Urothelium cell line (cell line): ENCODE results near the gene BABAM1.

Experiments
- DNase-seq: peaks from one replicate; pipeline ENCODE4 v3.0.0; 2011; ENCODE audit warnings: low spot score, mixed read lengths
- FAIRE-seq: peaks from 2 replicates; lab custom pipeline; 2011; peaks lifted over from hg19 to GRCh38; lab: Jason Lieb, UNC

BABAM1 gene

DNA sequence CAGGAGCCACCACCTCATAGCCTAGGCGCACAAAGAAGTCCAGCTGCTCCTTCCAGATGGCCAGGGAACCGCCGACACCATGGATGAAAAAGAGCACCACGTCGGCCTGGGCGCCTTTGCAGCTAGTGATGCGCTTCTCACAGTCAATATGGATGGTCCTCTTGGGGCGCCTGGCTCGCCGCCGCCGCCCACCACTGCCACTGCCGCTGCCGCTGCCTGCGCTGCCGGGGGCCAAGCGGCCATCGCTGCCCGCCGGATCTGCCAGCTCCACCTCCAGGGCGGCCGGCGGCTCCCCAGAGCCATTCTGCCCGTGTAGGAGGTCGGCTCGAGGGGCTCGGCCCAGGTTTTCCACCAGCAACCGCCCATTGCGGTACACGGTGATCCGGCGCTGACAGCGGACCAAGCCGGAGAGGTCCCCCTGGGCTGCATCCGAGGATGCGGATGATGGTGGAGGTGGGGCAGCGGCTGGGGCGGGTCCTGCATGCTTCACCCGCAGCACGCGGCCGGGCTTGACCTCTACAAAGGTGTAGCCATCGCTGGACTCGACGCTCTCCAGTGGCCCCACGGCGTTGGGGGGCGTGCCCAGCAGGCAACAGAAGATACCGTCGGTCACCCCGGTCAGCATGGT lies 33.9 kb downstream of the BABAM1 start:
- DNase-seq (no peak), FAIRE-seq (no peak)

GRCh38 chr19:17302391-17303166 lies 35.3 kb downstream of the BABAM1 start:
- DNase-seq, result no peak
- no peak for FAIRE-seq

DNA sequence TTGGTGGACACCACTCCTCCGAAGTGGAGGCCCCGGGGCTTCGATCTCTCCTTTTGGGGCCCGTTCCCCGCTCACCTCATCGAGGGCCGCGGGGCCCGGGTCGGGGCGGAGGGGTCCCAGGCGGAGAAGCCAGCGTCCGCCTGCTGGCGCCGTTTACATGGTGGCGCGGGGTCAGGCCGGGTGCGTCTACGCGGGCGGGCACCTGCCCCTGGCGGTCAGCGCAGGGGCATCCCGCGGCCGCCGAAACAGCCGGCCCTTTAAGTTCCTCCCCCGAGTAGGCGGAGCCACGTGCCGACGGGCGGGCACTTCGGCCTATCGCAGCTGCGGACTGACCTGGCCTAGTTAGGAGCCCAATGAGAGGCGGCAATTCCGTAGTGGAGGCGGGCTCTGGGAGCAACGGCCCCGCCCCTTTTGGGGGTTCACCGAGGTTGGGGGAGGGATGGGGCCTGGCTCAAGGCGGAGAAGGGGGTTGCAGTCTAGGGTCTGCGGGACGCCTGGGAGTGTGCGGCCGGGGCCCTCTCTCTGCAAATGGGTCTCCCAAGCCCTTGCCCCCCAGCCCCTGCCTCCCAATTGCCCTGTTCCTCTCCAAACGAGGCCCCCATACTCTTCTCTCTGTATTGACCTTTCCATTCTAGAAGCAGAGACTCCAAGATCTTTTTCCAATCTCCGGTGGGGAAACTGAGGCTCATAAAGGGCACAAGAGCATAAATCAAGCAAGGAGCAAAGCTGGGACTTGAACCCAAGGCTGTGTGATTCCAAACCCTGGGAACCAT lies 36.1 kb downstream of the BABAM1 start, which contains the start of gene ABHD8:
Gene ABHD8 (minus strand): TSS at position 259 of the 773 bp plus-strand sequence. CDS start 1,809 bp downstream, outside the sequence.
- FAIRE-seq (no peak), DNase-seq (peak; percentile 91)

- FAIRE-seq, result no peak
- DNase-seq, result no peak
Observed at GRCh38 chr19:17303940-17304267, 36.7 kb downstream of the BABAM1 start.

DNA sequence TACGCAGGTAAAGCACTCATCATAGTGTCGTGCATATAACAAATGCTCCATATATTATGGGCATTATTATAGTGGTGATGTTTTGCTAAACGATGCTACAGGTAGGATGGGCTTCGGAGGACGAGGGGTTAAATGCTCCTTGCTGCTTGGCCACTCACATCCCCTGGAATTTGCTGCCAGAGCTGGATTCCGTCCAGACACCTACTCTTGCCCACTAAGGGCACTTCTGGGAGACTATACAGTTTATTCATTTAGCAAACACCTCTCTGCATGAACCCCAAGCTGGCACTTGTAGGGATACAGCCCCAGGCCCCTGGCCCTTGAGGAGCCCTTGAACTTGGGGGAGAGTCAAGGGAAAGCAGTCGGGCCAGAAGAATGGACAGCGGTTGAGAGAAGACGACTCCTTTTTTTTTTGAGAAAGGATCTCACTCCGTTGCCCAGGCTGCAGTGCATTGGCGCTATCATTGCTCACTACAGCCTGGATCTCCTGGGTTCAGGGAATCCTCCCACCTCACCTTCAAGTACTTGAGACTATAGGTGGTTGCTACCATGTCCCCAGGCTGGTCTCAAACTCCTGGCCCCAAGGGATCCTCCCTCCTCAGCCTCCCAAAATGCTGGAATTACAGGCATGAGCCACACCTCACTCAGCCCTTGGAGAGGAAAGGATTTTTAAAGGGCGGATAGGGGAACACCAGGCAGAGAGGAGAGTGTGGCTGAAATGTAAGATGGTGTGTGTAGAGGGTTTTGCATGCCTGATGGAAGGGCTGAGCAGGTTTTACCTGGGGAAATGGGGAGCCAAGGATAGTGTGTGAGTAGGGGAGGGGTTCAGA lies 37.4 kb downstream of the BABAM1 start:
- no peak for FAIRE-seq
- DNase-seq, result no peak

- FAIRE-seq, result peak; percentile 59
- DNase-seq, result no peak
Observed at GRCh38 chr19:17305216-17305516, 37.9 kb downstream of the BABAM1 start.

DNA sequence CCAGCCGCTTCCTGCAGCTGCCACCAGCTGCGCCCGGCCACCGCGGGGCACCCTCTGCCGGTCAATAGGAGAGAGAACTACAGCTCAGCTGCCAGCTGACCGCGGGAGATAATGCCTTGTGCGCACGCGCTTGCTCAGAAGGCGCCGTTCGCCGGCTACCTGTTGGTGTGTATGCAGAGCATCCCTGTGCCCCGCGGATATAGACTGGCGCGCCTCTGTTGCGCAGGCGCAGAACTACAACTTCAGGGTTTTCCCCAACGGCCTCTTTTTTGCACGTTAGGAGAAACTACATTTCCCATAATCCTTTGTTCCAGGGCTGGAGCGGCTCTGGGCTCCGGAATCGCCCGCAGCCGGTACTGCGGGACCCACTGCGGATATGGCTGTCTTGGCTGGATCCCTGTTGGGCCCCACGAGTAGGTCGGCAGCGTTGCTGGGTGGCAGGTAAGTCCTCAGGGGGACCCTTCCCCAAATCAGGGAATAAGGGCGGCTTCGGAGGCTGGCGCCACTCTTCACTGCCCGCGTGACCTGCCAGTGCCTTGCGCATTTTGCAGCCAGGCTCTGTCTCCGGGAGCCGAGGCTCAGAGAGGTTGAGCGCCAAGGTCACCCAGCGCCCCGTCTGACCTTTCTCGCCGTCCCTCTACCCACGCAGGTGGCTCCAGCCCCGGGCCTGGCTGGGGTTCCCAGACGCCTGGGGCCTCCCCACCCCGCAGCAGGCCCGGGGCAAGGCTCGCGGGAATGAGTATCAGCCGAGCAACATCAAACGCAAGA lies 38.5 kb downstream of the BABAM1 start, which contains the start of gene MRPL34:
Gene MRPL34 (plus strand): TSS at position 356 of the 768 bp plus-strand sequence. CDS start 21 bp downstream, at position 377.
- no peak for FAIRE-seq
- DNase-seq, result peak; percentile 88

- no peak for DNase-seq
Observed at GRCh38 chr19:17306285-17306714, 39.1 kb downstream of the BABAM1 start.

GRCh38 chr19:17307876-17308377 lies 40.7 kb downstream of the BABAM1 start:
- no peak for DNase-seq
- FAIRE-seq, result no peak

More at GRCh38 chr19:17306285-17306714, 39.1 kb downstream of the BABAM1 start:
- FAIRE-seq, result no peak

DNA sequence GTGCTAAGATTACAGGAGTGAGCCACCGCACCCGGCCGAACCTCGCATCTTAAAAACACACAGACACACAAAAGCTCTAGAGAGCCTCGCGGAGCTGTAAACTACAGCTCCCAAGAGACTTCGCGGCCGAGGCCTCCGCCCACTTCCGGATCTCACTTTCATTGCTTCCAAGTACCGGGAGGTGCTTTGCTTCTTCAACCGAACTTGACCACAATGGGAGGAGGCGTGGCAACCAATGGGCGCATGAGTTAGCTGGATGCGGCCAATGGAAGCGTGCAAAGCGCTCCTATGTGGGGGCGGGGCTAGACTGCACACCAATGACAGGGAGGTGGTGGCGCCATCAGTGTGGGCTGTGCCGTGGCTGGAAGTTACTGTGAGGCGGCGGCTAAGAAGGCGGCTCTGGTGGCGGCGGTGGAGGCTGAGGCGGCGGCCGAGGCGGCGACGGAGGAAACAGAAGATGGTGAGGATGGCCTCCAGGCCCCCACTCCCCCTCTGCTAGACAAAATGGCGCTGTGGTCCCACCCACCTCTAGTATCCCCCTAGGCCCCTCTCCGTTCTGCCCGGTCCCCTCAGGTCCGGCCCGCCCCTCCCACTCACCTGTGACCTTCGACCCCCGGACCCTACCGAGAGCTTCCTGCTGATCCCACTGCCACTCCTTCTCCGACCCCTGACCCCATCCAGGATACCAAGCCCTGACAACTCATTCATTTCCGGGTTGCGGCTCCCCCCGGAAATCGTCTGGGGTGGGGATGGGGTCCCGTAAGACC lies 42.1 kb downstream of the BABAM1 start, which contains the start of gene DDA1:
Gene DDA1 (plus strand): TSS at position 366 of the 767 bp plus-strand sequence. CDS start 92 bp downstream, at position 458.
- FAIRE-seq (peak; percentile 85), DNase-seq (peak; percentile 91)

DNA sequence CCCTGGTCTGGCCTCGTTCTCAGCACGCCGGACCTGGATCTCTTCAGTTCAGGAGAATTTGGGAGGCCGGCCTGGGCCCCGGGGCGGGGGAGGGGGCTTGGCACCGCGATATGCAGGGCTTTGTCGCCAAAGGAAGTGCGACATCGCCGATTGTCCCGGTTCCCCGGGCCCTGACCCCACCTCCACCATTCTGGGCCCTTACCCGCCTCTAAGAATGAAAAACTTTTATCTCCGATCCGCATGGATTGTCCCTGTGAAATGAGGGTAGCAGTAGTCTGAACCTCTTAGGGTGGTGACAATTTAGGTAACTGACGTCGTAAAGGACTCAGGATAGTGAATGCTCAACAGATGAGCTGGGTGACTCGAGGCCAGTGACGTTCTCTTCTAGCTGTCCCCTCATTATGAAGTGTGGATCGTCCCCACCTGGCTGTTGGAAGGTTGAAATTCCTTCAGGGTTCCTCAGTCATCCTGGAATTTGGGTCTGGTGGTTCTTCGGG lies 42.8 kb downstream of the BABAM1 start:
- FAIRE-seq, result no peak
- DNase-seq, result no peak

DNA sequence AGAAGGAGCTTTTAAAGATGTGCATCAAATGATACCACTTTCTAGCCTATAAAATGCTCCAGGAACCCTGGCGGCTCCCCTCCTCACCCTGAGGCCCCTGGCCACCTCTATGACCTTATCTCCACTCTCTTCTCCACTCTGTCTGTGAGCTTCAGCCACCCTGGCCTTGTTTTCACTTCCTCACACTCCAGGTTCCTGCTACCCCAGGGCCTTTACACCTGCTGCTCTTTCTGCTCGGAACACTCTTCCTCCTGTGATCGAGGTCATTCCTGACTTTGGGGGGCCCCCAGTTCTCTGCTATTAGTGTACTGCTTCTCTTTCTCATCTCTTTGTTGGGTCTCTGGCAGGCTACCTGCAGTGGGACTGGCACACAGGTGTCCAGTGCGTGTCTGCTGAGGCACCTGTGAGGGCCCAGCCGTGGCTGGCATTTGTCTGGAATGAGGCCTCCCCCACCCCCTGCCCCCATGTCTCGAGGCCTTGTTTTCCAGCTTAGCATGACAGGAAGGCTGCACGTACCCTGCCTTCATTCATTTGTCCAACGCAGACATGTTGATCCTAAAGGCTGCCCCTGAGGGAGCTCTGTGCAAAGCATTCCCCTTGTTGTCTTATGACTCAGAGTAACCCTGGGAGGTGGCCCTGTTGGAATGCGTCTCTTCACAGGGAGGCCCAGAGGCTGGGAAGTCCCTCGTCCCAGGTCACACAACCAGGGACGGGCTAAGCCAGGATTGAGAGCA lies 44.4 kb downstream of the BABAM1 start:
- FAIRE-seq, result no peak
- DNase-seq, result no peak

- DNase-seq (no peak), FAIRE-seq (no peak)
Observed at GRCh38 chr19:17312189-17313113, 45.2 kb downstream of the BABAM1 start.

GRCh38 chr19:17314007-17314593 lies 46.9 kb downstream of the BABAM1 start:
- FAIRE-seq (no peak), DNase-seq (no peak)

- FAIRE-seq (no peak), DNase-seq (no peak)
Observed at GRCh38 chr19:17318966-17319365, 51.7 kb downstream of the BABAM1 start.

GRCh38 chr19:17319473-17320238 lies 52.4 kb downstream of the BABAM1 start:
- FAIRE-seq, result no peak
- no peak for DNase-seq
